GM18507 (cell line): ENCODE data around the gene PXDN.
"Not testable (repeated sequence)": the region's sequence is repeated elsewhere in the genome, so short reads cannot be mapped to it uniquely, and the experiment has no call there.

Experiments
- DNase-seq: peaks from one replicate; pipeline ENCODE4 v3.0.0; 2011; ENCODE audit warnings: low read depth; ENCODE audit not compliant: insufficient read length; ENCODE audit errors: extremely low spot score
- FAIRE-seq: peaks from 2 replicates; lab custom pipeline; 2011; peaks lifted over from hg19 to GRCh38; lab: Jason Lieb, UNC

The PXDN gene, protein sequence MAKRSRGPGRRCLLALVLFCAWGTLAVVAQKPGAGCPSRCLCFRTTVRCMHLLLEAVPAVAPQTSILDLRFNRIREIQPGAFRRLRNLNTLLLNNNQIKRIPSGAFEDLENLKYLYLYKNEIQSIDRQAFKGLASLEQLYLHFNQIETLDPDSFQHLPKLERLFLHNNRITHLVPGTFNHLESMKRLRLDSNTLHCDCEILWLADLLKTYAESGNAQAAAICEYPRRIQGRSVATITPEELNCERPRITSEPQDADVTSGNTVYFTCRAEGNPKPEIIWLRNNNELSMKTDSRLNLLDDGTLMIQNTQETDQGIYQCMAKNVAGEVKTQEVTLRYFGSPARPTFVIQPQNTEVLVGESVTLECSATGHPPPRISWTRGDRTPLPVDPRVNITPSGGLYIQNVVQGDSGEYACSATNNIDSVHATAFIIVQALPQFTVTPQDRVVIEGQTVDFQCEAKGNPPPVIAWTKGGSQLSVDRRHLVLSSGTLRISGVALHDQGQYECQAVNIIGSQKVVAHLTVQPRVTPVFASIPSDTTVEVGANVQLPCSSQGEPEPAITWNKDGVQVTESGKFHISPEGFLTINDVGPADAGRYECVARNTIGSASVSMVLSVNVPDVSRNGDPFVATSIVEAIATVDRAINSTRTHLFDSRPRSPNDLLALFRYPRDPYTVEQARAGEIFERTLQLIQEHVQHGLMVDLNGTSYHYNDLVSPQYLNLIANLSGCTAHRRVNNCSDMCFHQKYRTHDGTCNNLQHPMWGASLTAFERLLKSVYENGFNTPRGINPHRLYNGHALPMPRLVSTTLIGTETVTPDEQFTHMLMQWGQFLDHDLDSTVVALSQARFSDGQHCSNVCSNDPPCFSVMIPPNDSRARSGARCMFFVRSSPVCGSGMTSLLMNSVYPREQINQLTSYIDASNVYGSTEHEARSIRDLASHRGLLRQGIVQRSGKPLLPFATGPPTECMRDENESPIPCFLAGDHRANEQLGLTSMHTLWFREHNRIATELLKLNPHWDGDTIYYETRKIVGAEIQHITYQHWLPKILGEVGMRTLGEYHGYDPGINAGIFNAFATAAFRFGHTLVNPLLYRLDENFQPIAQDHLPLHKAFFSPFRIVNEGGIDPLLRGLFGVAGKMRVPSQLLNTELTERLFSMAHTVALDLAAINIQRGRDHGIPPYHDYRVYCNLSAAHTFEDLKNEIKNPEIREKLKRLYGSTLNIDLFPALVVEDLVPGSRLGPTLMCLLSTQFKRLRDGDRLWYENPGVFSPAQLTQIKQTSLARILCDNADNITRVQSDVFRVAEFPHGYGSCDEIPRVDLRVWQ (N-terminal part only)

DNA sequence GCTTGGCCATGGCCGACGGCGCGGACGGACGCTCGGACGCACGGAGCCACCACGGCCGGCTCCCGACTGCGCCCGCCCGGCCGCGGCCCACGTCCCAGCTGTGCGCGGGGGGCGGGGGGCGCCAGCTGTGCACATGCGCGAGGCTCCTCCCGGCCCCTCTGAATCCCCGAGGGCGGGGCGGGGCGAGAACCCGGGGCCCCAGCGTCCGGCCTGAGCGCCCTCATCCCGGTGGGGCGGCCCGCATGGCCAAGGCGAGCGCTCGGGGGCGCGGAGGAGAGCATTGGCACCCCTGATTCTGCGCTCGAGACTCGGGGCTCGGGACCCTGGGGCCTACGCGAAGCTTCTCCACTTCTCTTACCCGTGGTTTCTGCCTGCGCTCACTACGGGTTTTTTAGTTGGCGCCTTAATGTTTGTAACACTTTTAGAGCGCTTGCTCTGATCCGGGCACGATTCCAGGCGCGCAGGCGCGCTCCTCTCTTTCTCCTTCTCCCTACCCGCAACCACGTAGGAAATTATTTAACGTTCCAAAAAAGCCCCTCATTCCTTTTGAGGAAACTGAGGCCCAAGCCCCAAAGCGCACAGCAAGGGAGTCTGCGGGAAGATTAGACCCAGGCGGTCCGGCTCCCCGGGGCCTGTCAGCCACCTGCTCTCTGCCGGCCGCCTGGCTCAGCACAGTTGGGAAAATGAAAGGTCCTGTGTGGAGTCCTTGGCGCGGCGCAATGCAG, at the start of gene PXDN:
PXDN (minus strand) TSS at position 70 of the 725 bp plus-strand sequence; CDS start at position 10, 60 bp downstream.
- DNase-seq (no peak), FAIRE-seq (no peak)

DNA sequence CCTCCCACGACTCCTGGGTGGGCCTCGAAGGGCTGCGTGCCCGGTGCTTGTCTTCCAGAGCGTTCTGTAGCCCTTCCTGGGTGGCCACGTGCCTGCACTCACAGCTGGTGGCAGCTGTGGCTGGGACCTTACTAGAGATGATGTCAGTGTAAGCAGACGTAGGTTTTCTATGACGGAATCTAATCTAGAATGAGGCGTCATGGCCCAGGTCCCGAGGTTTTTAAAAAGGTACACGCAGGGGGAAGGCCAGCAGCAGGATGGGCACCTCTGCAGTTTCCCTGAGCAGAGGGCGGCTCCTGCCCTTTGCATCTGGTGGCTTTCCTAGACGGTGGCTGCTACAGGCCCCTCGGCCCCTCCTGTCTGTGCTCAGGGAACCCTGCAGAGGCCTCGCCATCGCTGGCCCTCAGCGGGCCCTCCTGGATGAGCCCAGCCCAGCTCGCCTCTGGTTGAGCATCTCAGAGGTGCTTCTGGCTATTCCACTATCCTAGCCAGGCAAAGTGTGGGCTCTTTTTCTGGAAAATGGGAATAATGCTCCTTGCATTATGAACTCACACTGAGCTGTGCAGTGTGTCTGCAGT, 49.6 kb upstream of the PXDN start:
- no peak for DNase-seq
- no peak for FAIRE-seq

DNA sequence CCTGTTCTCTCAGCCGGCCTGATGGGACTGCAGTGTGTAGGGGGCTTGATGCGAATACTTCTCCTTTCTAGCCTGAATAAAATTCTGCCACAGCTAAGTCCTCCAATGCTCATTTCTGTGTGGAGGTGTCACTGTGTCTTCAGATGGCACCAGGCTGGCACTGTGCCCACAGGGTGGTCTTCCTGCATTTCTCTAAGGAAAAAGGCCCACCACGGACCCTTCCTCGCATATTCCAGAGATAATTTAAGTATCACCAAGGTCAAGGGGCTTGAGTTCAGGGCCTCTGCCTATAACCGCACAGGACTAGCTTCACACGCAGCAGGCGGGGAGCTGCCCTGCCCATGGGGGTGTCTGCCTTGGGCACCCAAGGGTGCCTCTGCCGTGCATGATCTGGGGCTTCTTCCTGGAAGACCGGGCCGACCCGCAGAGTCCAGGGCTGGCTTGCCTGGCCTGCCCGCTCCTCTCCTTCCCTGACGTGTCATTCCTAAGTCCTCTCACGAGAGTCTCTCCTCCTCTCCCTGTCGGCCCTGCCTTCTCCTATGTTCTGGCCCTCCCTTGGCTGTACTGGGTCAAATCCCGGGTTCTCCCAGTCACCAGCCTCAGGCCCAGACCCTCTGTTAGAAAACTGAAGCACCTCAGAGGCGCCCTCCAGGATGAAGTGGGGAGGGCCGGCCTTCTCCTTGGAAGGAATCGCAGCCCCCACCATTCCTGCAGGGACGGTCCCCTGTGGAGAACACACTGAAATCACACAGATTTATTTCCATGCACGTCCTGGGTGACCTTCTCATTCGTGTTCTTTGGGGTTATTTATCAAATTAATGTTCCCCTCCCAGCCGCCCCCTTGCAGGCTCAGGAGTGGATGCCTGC, 48.9 kb upstream of the PXDN start:
- no peak for DNase-seq
- FAIRE-seq: no peak

DNA sequence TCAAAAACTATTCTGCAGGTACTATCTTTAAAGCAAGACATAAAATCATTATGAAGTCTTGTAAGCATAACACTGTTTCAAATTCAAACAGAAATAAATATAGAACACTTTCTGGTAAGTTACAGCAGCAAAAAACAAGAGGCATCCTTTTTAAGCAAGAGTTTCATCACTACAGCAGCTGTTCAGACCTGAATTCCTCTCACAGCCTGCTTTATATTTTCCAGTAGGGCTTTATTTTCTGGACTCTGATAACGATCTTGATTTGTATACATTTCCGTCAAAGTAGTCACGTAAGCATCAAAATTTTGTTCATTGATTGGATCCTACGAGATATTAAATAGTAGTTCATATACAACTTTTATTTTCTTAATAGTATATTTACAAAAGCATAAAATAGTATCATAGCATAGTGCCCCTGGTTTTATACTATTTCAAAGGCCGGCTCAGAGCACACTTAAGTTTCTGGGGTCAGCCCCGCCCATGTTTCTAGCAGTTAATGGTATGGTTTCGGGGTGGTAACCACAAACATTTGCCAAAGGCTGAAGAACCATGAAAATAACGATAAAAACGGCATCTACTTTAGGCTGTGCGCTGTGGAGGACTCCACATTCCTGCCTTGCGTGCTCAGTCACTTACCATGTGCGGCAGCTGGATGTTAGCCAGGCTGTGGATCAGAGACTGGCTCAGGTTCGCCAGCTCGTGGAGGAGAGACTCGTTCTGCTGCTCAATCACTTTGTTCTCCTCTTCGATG, 47.5 kb upstream of the PXDN start:
- FAIRE-seq (no peak), DNase-seq (no peak)

DNA sequence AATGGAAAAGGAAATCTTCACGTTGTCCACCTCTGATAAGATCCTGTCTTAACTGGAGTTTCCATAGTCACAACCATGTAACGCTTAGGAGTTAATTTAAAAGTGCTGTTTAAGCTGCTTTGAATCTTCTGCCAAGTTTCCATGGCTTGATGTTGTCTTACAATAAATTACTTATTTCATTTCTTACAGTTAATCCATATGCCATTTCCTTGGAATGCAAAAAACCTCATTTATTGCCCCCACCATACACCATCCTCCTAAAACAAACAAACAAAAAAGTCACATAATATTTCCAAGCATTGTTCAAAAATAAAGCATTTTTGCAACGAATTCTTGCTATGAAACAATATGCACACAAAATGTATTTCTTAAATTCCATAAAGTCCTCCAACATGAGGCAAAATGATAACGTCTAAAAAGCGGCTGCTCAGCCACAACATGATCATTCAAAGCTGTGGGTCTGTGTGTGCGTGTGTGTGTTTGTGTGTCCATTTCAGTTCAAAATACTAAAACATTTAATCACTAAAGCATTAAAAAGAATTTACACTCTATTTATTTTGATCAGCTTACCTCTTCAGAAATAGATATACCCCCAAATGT, 46.8 kb upstream of the PXDN start:
- no peak for FAIRE-seq
- no peak for DNase-seq

DNA sequence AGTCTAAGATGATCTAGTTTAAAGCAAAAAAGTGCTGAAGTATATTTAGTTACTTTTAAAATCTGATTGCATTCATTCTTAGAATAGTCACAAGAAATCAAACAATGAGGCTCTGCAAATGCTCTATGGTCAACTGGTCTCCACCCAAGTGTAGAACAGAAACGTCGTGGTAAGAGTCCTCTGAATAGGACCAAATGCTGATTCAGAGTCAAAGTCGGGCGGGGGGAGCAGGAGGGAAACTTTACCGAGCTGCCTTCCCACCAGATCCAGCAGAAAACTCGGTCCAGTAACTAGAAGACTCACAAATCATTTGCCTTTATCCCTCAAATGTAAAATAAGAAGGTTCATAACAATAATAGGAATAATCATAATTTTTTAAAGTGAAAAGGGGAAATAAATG, 46.2 kb upstream of the PXDN start:
- no peak for FAIRE-seq

DNA sequence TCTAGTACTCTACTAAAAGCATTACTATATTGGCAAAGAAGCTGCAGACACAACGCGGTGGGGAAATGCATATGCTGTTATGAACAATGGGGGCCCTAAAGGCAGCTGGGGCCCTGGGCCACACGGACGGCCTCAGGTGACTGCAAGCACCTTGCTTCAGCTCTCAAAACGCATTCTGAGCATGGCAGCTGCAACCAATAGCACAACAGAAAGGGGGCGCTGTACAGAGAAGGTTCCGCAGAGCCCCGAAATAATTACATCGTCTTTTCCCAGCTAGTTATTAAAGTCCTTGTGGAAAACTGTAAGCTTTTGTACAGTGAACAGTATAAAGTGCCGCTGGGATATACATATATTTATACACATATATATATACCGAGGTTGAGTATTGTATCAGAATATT, 45.3 kb upstream of the PXDN start:
- DNase-seq (no peak), FAIRE-seq (no peak)

More for the DNA sequence above, 46.2 kb upstream of the PXDN start:
- no peak for DNase-seq

DNA sequence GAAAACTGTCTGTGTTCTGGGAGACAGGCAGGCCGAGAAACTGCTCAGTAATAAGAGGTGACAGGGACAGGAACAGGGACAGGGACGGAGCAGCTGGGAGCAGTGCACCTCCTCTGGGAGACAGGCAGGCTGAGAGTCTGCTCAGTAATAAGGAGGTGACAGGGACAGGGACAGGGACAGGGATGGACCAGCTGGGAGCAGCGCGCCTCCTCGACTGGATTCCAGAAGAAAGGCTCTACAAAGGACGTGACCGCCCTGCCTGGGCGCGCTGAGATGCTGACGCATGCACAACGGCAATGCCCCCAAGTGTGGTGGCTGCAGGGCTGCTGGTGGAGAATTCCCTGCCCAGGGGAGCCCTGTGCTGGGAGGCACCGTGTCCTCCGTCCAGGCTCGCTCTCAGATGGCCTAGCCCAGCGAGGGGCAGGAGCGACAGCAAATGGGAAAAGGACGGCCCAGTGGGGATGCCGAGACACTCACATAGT, 44.2 kb upstream of the PXDN start:
- no peak for FAIRE-seq
- no peak for DNase-seq

DNA sequence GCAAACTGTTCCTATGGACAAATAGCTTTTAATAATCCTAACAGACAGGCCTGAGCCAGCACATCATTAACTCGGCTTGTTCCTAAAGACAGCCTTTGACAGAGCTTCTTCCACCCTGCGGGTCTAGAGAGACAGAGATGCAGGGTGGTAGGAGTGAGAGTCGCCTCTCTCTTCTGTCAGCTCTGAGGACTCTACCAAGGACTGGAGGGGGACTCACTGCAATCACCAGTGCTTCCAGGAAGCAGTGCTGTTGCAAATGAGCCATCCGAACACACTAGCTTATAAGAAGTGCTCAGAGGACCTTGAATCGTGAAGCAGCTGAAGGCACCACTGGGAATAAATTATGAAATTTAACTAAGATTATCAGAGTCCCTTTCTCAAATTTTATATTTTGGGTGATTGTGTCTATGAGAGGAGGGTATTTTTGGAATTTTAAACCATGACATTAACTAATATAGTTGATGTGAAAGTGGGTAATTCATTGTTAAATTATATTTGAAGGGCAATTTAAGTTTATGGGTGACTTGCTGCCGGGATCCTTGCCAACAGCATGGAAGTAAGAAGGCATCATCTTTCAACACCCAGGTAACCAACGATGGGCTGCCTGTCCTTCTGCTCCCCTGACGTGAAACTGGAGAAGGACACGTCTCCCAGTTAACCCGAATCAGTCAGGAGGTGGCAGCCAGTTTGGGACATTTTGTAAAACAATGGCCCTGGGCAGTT, 43.6 kb upstream of the PXDN start:
- FAIRE-seq (no peak), DNase-seq (no peak)

DNA sequence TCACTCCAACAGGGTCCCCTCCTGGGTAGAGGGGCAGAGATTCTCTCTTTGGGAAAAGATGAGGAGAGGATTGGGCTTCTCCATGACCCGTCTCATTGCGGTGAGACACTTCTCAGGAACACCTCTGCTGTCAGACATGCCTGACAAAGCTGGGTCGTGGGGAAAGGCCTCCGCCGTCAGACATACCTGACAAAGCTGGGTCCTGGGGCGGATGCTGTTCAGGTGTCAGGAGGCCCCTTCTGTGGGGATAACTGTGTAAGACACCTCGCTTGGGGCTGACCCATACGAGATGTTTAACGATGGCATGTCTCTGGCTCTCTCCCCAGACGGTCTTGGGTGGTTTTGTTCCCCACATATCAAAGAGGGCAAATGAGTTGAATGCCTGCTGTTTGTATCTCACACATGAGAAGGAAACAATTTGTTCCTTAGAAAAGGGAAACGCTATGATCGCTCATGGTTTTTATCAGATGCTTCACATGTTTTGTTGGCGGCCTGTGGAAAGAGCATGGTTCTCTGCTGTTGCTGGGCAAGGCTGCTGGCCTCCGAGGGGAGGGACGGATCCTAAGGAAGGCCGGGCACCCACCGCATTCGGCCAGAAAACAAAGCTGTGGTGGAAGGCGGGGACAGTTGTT, 40.8 kb upstream of the PXDN start:
- FAIRE-seq: no peak
- DNase-seq: no peak

DNA sequence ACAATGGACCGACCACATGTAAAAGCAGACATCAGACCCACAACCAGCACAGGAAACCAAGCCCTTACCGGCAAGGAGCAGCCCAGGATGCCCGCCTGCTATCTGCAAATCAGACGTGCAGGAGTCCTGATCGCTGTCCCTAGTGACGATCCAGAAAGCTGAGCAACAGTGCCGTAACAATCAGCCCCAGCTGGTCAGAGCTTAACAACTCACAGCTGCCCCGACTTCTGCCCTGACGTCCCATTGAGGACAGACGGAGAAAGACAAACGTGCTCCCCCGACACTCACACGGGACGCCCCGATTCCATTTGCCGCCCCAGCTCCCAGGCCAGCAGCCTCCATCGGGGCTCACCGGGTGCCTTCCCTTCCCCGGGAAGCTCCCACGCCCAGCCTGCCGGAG, 39.8 kb upstream of the PXDN start:
- DNase-seq (no peak), FAIRE-seq (no peak)

DNA sequence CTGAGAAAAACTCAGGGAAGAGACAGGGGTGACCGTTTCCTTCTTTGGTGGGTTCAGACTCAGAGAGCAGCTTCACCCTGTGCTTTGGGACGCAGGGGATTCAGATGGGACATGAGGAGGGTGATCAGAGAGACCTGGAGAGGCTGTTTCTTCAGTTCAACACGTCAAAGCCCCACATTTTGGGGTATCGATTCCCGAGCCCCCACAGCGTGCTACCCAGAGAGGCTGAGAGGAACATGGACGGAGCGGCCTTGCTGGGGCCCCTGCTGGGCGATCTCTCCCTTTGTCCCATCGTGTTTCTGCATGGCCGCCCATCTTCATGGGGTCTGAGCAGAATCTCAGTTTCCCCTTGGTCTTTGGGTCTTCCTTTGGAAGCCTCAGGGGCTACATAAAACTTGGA, 38.2 kb upstream of the PXDN start:
- DNase-seq (no peak), FAIRE-seq (no peak)

DNA sequence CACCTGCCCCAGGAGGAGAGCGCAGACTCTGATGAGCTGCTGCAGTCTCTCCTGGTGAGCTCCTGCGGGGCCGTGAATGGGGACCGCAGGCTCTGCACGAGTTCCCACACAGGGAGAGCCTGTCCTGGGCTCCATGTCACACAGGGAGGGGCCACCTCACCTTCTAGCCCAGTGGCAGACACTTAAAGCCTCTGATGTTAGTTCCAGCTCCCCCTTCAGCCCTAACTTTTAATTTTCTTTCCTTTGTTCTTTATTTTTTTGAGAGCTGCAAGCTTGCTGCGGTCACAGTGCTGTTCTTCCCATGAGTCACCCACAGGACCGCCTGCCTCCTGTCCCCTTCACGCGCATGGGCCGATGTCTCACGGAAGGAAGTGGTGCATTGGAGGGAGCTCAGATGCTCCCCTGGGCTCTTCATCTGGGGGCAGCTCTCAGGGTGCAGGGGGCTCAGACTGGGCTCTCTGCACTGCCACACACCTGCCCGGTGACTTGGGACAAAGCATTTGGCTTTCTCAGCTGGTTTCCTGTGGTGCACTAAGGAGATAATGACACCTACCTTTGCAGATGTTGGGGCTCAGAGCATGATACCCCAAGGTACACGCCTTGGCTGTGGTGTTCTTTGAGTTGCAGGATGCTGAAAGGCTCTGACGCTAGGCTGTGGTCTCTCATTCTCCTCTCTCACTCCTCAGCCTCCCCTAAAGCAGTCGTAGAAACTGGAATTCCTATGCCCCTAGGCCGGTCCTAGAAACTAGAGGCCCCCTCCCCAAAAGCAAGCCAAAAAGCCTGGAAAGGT, 37.2 kb upstream of the PXDN start:
- FAIRE-seq: no peak
- DNase-seq: no peak

DNA sequence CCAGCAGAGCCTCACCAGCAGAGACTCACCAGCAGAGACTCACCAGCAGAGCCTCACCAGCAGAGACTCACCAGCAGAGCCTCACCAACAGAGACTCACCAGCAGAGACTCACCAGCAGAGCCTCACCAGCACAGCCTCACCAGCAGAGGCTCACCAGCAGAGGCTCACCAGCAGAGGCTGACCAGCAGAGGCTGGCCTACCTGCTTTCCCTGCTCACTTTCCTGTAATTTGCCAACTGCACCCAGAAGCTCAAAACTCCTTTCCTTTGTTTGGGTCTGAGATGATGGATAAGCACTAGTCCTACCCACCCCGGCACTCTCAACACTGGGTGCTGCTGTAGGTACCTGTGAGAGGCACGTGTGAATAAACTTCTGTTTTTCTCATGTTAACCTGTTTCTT, 36.4 kb upstream of the PXDN start:
- no peak for FAIRE-seq
- no peak for DNase-seq

DNA sequence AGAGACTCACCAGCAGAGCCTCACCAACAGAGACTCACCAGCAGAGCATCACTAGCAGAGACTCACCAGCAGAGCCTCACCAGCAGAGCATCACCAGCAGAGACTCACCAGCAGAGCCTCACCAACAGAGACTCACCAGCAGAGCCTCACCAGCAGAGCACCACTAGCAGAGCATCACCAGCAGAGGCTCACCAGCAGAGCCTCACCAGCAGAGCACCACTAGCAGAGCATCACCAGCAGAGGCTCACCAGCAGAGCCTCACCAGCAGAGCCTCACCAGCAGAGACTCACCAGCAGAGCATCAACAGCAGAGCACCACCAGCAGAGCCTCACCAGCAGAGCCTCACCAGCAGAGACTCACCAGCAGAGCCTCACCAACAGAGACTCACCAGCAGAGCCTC, 35.7 kb upstream of the PXDN start:
- FAIRE-seq, DNase-seq: not testable (repeated sequence)
